GF-D8 (cell line): ENCODE data around the gene TMEM89.

Experiments used
- DNase-seq: peaks from one replicate; lab custom pipeline; 2025; lab: John Stamatoyannopoulos, UW

TMEM89 gene, protein sequence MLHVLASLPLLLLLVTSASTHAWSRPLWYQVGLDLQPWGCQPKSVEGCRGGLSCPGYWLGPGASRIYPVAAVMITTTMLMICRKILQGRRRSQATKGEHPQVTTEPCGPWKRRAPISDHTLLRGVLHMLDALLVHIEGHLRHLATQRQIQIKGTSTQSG

DNA sequence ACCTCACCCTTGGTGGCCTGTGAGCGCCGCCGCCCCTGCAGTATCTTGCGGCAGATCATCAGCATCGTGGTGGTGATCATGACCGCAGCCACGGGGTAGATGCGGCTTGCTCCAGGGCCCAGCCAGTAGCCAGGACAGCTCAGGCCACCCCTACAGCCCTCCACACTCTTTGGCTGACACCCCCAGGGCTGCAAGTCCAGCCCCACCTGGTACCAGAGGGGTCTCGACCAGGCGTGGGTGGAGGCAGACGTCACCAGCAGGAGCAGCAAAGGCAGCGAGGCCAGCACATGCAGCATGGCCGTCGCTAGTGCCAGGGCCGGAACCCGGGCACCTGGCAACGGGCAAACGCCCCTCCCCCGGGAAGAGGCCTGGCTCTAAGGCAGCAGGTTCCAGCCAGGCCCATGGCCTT lies at the start of gene TMEM89:
Gene TMEM89 (minus strand): TSS at position 309 of the 409 bp plus-strand sequence. CDS start 13 bp downstream, at position 296.
- no peak for DNase-seq

- no peak for DNase-seq
Observed at GRCh38 chr3:48664929-48665328, 43.4 kb upstream of the TMEM89 start.

DNA sequence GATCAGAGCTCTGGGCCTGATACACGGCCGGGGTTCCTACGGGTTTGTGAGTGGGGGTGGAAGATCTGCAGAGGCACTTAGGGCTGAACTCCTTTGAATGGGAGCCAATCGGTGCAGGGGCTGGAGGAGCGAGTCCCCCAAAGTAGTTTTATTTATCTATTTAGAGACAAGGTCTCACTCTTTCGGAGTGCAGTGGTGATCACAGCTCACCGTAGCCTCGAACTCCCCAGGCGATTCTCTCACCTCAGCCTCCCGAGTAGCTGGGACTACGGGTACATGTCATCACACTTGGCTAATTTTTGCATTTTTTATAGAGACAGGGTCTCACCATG lies 42.7 kb upstream of the TMEM89 start:
- DNase-seq = no peak

DNA sequence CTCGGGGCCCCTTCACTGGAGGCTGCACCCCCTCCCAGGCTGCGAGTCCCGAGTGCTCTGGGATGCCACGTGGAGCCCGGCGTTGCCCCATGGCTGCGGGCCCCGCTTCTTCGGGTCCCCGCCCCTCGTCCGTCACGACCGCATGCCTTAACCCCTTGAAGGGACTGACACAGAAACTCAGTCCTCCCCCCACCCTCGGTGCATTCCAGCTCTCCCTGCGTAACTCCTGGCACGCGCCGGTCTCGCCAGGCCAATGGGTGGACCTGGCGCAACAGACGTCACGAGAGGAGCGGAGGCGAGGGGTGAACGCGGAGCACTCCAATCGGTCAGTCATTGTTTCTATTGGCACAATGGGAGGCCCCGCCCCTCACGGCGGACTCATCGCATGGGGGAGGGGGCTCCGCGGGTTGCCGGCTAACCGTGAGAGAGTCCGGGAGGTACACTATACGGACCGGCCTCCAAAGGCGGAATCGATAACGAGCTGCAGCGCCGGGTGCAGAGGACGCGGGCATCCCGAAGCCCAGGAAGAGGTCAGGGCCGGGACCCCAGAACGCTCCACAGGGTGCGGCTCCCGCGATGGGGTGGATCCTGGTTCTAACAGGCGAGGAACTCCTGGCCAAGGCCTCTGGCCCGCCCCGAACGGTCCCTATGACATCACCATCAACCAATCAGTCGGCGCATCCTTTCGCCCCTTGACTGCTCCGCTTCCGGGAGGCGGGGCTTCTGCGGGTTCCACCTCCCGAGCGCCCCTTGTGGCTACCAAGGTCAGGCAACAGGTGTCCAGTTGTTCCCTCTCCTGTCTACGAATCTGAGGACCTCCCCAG lies 42.1 kb upstream of the TMEM89 start:
- no peak for DNase-seq

- DNase-seq = no peak
Observed at GRCh38 chr3:48662753-48663488, 41.4 kb upstream of the TMEM89 start, which contains the start of gene CELSR3. CELSR3 (minus strand) TSS chr3:48662886; CDS start chr3:48662634, 252 bp downstream.

DNA sequence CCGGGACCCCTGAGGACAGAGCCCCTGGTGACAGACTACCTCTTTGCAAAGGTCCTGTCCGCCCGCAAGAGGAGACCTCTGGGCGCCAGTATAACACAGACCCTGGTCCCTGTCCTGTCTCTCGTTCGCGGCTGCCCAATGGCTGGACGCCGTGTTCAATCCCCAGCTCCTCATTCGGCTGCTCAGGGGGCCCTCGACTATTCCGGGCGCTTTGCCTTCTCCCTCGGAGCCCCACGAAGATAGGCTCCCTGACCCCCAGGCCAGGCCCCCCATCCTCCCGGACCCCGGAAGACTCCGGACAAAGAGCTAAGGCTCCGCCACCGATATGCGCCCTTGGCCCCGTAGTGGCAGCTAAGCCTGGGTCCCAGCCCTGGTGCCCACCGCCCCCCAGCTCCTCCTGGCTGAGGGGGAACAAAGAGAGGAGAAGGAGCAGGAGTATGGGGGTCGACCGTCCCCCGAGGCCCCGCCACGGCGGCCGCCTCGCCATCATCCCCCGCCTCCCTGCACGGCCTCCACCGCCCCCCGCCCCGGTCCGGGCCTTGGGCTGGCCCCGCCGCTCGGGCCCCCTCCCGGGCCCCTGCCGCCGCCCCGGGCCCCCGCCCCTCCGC lies 40.7 kb upstream of the TMEM89 start:
- no peak for DNase-seq

GRCh38 chr3:48661501-48662144 lies 40.1 kb upstream of the TMEM89 start:
- no peak for DNase-seq

- DNase-seq = no peak
Observed at GRCh38 chr3:48660800-48661400, 39.3 kb upstream of the TMEM89 start.

DNA sequence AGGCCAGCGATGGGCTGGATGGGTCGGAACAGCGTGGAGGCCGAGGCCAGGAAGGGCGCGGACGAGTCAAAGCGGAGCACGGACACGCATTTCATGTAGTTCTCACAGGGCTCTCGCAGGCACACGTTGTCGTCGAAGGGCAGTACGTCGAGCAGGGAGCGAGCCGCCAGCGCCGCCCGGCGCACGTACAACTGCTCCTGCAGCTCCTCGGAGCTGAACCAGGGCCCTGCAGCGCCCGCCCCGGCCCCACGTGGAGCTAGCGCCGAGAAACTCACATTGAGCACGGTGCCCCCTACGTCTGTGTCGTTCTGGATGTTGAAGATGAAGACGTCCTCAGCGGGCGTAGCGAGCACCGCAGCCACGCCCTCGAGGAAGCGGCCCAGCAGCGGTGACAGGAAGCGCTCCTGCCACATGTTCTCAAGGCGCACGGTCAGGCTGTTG lies 35.3 kb upstream of the TMEM89 start:
- no peak for DNase-seq

DNA sequence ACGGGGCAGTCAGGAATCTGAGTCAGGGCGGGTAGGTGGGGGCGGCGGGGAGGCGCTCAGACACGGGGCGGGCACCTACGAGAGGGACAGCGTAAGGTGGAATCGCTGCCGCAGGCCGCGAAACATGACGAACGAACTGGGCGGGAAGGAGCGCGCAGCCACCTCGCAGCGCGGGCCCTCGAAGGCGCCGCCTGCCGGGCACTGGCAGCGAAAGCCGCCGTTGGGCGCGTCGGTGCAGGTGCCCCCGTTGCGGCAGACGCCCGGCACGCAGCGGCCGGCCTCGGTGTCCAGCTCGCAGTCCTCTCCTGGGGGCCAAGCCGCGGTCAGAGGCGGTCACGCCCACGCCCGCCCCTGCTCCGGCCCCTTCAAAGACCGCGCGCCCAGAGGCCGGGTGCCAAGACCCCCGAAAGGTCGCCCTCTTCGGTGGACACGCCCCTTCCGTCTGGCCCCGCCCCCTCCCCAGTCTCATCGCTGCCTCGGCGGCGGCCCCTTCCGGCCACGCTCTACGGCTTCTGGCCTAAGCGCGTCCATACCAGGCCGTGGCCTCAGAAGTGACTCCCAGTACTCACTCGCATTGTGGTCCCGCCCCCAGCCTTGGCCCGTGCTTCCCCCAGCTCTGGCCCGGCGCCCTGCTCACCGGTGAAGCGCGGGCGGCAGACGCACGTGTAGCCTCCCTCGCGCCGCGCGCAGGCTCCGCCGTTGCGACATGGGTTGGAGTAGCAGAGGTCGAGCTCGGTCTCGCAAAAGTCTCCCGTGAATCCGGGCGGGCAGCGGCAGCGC lies 34.7 kb upstream of the TMEM89 start:
- DNase-seq = no peak

DNA sequence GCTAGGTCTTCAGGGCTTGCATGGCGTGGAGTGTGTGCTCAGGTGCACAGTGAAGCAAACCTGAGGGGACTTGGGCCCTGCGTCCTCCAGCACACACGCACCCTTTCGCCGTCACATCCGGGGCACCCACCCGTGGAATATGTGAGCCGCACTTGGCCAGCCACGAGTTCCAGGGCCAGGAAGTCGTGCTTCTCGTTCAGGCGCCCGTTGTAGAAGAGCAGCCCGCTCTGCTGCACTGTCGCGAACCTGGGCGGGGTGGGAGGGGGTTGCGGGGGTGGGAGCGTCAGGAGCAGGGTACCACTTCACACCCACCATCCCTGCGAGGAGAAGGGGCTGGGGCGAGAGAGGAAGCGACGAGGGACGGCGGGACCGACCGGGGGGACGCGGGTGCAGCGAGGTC lies 34.0 kb upstream of the TMEM89 start:
- DNase-seq = no peak

- DNase-seq = no peak
Observed at GRCh38 chr3:48655063-48655462, 33.5 kb upstream of the TMEM89 start.

GRCh38 chr3:48652923-48653715 lies 31.6 kb upstream of the TMEM89 start:
- DNase-seq = no peak

DNA sequence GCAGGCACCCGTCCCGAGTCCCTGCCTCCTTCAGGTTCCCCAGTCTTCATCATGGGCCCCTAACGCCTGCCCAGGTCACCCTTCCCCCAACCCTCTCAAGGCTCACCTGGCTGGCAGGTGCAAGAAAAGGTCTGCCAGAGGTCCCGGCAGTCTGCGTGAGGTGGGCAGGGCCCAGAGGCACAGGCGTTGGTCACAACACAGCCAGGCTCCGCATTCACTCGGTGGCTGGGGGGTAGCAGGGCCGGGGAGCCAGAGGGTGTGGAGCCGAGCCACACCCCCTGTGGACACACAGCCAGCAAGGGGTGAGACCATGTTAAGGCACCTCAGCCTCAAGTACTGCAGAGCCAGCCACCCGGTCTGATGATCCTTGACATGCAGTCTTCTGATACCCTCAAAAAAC lies 30.2 kb upstream of the TMEM89 start:
- DNase-seq = no peak

GRCh38 chr3:48650723-48651122 lies 29.2 kb upstream of the TMEM89 start:
- DNase-seq = no peak

DNA sequence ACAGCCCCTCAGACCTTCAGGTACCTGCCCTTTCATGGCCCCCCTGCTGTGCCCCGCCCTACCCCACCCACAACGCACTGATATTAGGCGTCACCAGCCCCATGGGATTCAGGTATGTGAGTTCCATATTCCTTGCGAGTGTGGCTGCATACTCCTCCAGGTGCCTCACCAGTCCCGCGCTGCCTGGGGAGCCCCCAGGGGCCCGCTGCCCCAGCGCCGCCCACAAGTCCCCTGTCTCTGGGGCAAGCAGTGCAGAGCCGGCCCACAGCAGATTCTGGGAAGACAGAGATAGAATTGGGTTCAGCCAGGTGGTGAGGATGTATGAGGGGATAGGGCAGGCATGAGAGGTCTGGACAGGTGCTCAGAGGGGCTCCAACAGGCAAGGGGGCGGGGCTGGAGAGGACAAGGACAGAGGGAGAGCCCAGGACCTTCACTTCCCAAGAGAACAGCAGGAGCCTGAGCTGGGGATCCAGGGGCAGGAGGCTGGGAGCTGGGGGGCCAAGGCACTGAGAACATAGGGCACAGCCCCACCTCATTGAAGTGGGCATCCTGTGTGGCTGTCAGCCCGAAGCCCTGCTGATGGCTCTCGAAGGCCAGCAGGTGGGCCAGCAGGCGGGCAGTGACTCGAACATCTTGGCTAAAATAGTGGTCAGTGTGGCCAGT lies 26.8 kb upstream of the TMEM89 start:
- DNase-seq = no peak

DNA sequence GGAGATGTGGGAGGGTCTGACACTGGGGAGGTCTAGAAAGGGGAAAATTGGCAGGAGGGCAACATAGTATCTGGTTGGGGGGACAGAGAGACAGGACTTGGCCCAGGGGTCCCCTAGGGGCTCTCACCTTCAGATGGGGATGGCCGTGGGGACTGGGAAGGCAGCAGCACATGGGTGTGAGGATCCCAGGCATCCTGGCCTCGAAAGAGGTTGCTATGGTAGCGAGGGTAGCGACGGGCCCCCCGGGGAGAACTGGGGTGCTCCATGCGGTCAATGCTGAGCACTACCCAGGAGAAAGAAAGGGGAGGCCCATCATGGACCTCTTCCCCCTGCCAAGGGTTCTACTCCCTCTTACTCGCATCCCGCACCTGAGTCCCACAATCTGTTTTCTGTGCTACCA lies 26.1 kb upstream of the TMEM89 start:
- no peak for DNase-seq

GRCh38 chr3:48644898-48645760 lies 23.6 kb upstream of the TMEM89 start:
- DNase-seq = no peak
